B cell (primary cell): Measurements from ENCODE around the gene UPF1. TPM values are rescaled to one million over a fixed set of nuclear protein-coding genes. Genes with fewer than 3 reads are reported as not detected.
A peak's percentile ranks its signal among the peaks of the same experiment; 100 is the strongest.

ENCODE experiments used
- ATAC-seq: fragments of 200-7000 bp; cut with Tn5 transposase; one replicate; pipeline ENCODE4 v1.10.0; 2021; ENCODE audit warnings: low read depth, mild to moderate bottlenecking, moderate number of reproducible peaks, moderate library complexity
- CTCF ChIA-PET: fragments of 350-600 bp; sonication (Branson Sonifier 250); formaldehyde crosslinking; loops from one replicate; lab custom pipeline; 2021; ENCODE audit warnings: antibody characterized with exemption, inconsistent platforms; lab: Charles Lee
- POLR2A ChIA-PET: fragments of 350-600 bp; sonication (Branson Sonifier 250); formaldehyde crosslinking; loops from one replicate; lab custom pipeline; 2021; ENCODE audit warnings: antibody characterized with exemption; lab: Charles Lee
- DNase-seq: peaks from one replicate; pipeline ENCODE4 v3.0.0; 2013
- H2AFZ ChIP-seq: 2 replicates; pipeline ENCODE4 v1.6.1; 2012; ENCODE audit warnings: mild to moderate bottlenecking, low read depth, low read length; ENCODE audit not compliant: insufficient read depth, poor library complexity, severe bottlenecking
- H3K27ac ChIP-seq, 2 donors: 1 replicate in 1 of 2; 2 replicates in 1 of 2; pipeline ENCODE4 v1.5.1; 2012 to 2013; ENCODE audit warnings: low read length in 2 of 2, mild to moderate bottlenecking in 2 of 2, moderate library complexity in 1 of 2
- H3K27me3 ChIP-seq, 4 experiments: fragments of 200-600 bp in 1 of 4; sonication (generic) in 1 of 4; replicated peaks in 1 of 4; 1 replicate in 2 of 4; 2 replicates in 2 of 4; pipeline versions ENCODE4 v1.6.1 to v1.7.0; 2013 to 2016; ENCODE audit warnings: low read length in 3 of 4, mild to moderate bottlenecking in 2 of 4, mixed read lengths in 1 of 4, moderate library complexity in 1 of 4; ENCODE audit not compliant: insufficient read depth in 4 of 4, control insufficient read depth in 3 of 4; ENCODE audit errors: control extremely low read depth in 1 of 4
- H3K36me3 ChIP-seq, 2 experiments: replicated peaks in 1 of 2; 1 replicate in 1 of 2; 2 replicates in 1 of 2; pipeline versions ENCODE4 v1.6.1 to v1.7.1; 2013; ENCODE audit warnings: low read length in 1 of 2; ENCODE audit not compliant: insufficient read depth in 2 of 2, control insufficient read depth in 1 of 2; ENCODE audit errors: control extremely low read depth in 1 of 2, extremely low read depth in 1 of 2
- H3K4me1 ChIP-seq, 2 donors: fragments of 200-600 bp in 1 of 2; sonication (generic) in 1 of 2; 1 replicate in 1 of 2; 2 replicates in 1 of 2; pipeline versions ENCODE4 v1.5.1 to v1.6.1; 2013 to 2017; ENCODE audit warnings: low read length in 2 of 2; ENCODE audit not compliant: control insufficient read depth in 2 of 2, insufficient read depth in 2 of 2
- H3K4me2 ChIP-seq: replicated peaks from 2 replicates; pipeline ENCODE3; 2012; ENCODE audit warnings: mild to moderate bottlenecking, low read depth, low read length; ENCODE audit not compliant: poor library complexity, severe bottlenecking
- H3K4me3 ChIP-seq, 5 experiments: fragments of 200-600 bp in 1 of 5; sonication (generic) in 1 of 5; 1 replicate in 3 of 5; 2 replicates in 2 of 5; pipeline versions ENCODE4 v1.5.1 to v1.7.0; 2011 to 2016; ENCODE audit warnings: low read length in 4 of 5, mild to moderate bottlenecking in 4 of 5, low read depth in 2 of 5, control low read depth in 1 of 5, moderate library complexity in 1 of 5; ENCODE audit not compliant: insufficient read depth in 1 of 5; ENCODE audit errors: control extremely low read depth in 1 of 5, extremely low read depth in 1 of 5
- H3K79me2 ChIP-seq: fragments of 200-600 bp; sonication (generic); one replicate; pipeline ENCODE4 v1.6.0; 2016; ENCODE audit warnings: low read length; ENCODE audit not compliant: control insufficient read depth, insufficient read depth
- H3K9ac ChIP-seq: fragments of 200-600 bp; sonication (generic); 2 replicates; pipeline ENCODE4 v1.6.1; 2017; ENCODE audit warnings: mild to moderate bottlenecking, low read length, moderate library complexity
- H3K9me3 ChIP-seq, 3 donors: one replicate each; pipeline versions ENCODE4 v1.6.1 to v1.7.1; 2013; ENCODE audit warnings: low read length in 2 of 3; ENCODE audit not compliant: control insufficient read depth in 2 of 3, insufficient read depth in 1 of 3; ENCODE audit errors: control extremely low read depth in 1 of 3
- H4K20me1 ChIP-seq: 2 replicates; pipeline ENCODE4 v1.6.0; 2012; ENCODE audit warnings: mild to moderate bottlenecking, low read length; ENCODE audit not compliant: insufficient read depth, control insufficient read depth, poor library complexity, severe bottlenecking
- H3K27ac Mint-ChIP-seq: one replicate; pipeline ENCODE4 v1.8.0; 2021; ENCODE audit warnings: mixed read lengths
- H3K27me3 Mint-ChIP-seq: one replicate; pipeline ENCODE4 v1.8.0; 2021; ENCODE audit warnings: mixed read lengths
- H3K4me1 Mint-ChIP-seq: one replicate; pipeline ENCODE4 v1.8.0; 2021; ENCODE audit warnings: mixed read lengths
- H3K4me3 Mint-ChIP-seq: one replicate; pipeline ENCODE4 v1.8.0; 2021; ENCODE audit warnings: mixed read lengths
- H3K9me3 Mint-ChIP-seq: one replicate; pipeline ENCODE4 v1.8.0; 2022; ENCODE audit warnings: mixed read lengths; ENCODE audit not compliant: insufficient read depth
- EZH2 ChIP-seq: IDR thresholded peaks from 2 replicates; pipeline ENCODE4 v1.6.1; 2012; ENCODE audit warnings: borderline replicate concordance, low read depth, mild to moderate bottlenecking, moderate library complexity, low read length; ENCODE audit not compliant: insufficient read depth, poor library complexity, severe bottlenecking
- WGBS: methylation state at CpG from one replicate; pipeline ENCODE4 v1.1.5; 2013; ENCODE audit warnings: missing lambda C conversion rate; ENCODE audit not compliant: insufficient coverage; 5-methylcytosine and 5-hydroxymethylcytosine counted together
- intact Hi-C: fragments of 100-400 bp; cut with micrococcal nuclease; formaldehyde crosslinking; loops from one replicate; pipeline ENCODE4 v1.10.0; 2022
- polyA plus RNA-seq: library from polyadenylated mRNA; depleted of rRNA; stranded (reverse); fragments of >200 nt; gene quantifications from 2 replicates; pipeline ENCODE4 v1.2.3, GENCODE V29; 2012
- total RNA-seq, 2 donors: library from RNA; stranded (reverse); fragments of 120-200 nt in 1 of 2; gene quantifications; 1 replicate in 1 of 2; 2 replicates in 1 of 2; pipeline versions ENCODE4 v1.2.3 to v1.2.4, GENCODE V29; 2013 to 2022
- TF ChIP-seq, protein P1 (sequence below): fragments of 200-600 bp; IDR thresholded peaks from one replicate; pipeline ENCODE4 v1.8.0; 2022; ENCODE audit warnings: antibody characterized with exemption, mild to moderate bottlenecking

UPF1 gene
- total and polyA plus RNA-seq, 2 donors (not counting 1 experiment from before 2014, with no cell fraction given): 51.9 to 98.6 TPM

DNA sequence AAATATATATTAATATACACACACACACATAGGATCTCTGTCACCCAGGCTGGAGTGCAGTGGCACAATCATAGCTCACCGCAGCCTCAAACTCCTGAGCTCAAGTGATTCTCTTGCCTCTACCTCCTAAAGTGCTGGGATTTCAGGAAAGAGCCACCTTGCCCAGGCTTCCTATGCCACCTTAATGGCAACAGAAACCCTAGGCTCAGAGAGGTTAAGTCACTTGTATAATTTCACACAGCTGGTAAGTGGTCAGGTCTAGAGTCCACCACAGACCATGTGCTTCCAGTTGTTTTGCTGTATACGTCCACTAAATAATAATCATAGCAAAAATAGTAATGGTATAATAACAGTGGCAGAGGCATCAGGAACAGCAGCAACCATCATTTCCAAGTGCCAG is 1.3 kb upstream of the UPF1 start:
- POLR2A ChIA-PET: no interaction called here
- no peaks in the 10 kb centered on the region for H3K27me3 ChIP-seq
- no peak overlapping the region for H3K4me2 ChIP-seq
- no peak overlapping the region for H3K9ac ChIP-seq
- no peaks in the 10 kb centered on the region for H3K9me3 Mint-ChIP-seq
- peaks cover 33% of the 10 kb centered on the region for H4K20me1 ChIP-seq
- H3K4me3 Mint-ChIP-seq: peak overlapping the region; percentile 67
- ATAC-seq (no peak), DNase-seq (no peak)
- peaks cover 36% of the 10 kb centered on the region for H3K79me2 ChIP-seq
- H3K27me3 Mint-ChIP-seq: peaks cover 8% of the 10 kb centered on the region
- intact Hi-C loops: loop anchor here (2.0 to 5.0 kb wide), 5 partner anchors 43 to 628 kb away; partner anchors contain the start of genes COPE, DDX49, RAB3A and REX1BD
- no peak overlapping the region for H3K27ac Mint-ChIP-seq
- CTCF ChIA-PET: interaction anchor here (0.6 to 1.2 kb wide), 2 partner anchors 43 to 52 kb away, joined by 3 read pairs; no protein-coding TSS in a partner anchor
- TF ChIP-seq, protein P1, sequence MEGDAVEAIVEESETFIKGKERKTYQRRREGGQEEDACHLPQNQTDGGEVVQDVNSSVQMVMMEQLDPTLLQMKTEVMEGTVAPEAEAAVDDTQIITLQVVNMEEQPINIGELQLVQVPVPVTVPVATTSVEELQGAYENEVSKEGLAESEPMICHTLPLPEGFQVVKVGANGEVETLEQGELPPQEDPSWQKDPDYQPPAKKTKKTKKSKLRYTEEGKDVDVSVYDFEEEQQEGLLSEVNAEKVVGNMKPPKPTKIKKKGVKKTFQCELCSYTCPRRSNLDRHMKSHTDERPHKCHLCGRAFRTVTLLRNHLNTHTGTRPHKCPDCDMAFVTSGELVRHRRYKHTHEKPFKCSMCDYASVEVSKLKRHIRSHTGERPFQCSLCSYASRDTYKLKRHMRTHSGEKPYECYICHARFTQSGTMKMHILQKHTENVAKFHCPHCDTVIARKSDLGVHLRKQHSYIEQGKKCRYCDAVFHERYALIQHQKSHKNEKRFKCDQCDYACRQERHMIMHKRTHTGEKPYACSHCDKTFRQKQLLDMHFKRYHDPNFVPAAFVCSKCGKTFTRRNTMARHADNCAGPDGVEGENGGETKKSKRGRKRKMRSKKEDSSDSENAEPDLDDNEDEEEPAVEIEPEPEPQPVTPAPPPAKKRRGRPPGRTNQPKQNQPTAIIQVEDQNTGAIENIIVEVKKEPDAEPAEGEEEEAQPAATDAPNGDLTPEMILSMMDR: no peak
- TF ChIP-seq EZH2: no peak
- H3K9me3 ChIP-seq: peaks cover 2 to 22% (median 6%) of the 10 kb centered on the region in 3 donors
- peaks cover 26% of the 10 kb centered on the region for H3K4me1 Mint-ChIP-seq
- H3K4me3 ChIP-seq: no peak overlapping the region
- H3K4me1 ChIP-seq: peaks cover 26 to 29% of the 10 kb centered on the region in 2 donors
- peaks cover 6 to 7% of the 10 kb centered on the region in 2 experiments for H3K36me3 ChIP-seq
- no peak overlapping the region for H3K27ac ChIP-seq
- no CpG with 5 or more reads among the region's 2 CpGs for WGBS
- no peak overlapping the region for H2AFZ ChIP-seq
